ENCODE data around the gene SPAG4.

DNA sequence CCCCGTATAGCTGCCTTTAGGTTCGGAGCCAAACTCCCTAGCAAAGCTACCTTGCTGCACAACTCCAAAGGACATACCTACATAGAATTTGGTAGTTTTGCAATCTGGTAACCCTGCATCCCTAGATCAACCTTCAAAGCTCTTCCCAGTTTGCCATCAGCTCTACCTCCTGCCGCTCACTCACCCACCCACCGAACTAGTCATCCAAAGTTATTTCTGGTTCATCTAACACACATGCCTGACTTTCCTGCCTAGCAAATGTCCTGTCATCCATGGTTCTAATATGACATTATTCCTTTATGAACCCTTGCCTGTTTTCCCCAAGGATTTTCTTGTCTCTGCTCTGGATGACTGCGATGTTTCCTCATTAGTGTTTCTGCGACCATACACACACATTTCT lies 21.6 kb downstream of the SPAG4 start:
- TF ChIP-seq, protein P1, sequence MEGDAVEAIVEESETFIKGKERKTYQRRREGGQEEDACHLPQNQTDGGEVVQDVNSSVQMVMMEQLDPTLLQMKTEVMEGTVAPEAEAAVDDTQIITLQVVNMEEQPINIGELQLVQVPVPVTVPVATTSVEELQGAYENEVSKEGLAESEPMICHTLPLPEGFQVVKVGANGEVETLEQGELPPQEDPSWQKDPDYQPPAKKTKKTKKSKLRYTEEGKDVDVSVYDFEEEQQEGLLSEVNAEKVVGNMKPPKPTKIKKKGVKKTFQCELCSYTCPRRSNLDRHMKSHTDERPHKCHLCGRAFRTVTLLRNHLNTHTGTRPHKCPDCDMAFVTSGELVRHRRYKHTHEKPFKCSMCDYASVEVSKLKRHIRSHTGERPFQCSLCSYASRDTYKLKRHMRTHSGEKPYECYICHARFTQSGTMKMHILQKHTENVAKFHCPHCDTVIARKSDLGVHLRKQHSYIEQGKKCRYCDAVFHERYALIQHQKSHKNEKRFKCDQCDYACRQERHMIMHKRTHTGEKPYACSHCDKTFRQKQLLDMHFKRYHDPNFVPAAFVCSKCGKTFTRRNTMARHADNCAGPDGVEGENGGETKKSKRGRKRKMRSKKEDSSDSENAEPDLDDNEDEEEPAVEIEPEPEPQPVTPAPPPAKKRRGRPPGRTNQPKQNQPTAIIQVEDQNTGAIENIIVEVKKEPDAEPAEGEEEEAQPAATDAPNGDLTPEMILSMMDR (IDR thresholded peaks at IDR 0.05; ENCODE audit: insufficient read depth, low read depth, low read length): no peak
- no peak for TF ChIP-seq EZH2 (IDR thresholded peaks at IDR 0.05; ENCODE audit: insufficient read depth, low read length)

Data from astrocyte (in vitro differentiated cells and primary cell).